Small intestine (tissue), 7 donors: Measurements from ENCODE around the gene MAMDC4. TPM values are rescaled to one million over a fixed set of nuclear protein-coding genes. Genes with fewer than 3 reads are reported as not detected.
A peak's percentile ranks its signal among the peaks of the same experiment; 100 is the strongest.

Source experiments
- DNase-seq, 2 donors: peaks; one replicate each; pipeline versions ENCODE4 v3.0.0 to v3.0.0-alpha.2; 2013
- FAIRE-seq: peaks from 2 replicates; lab custom pipeline; 2012; peaks lifted over from hg19 to GRCh38; lab: Jason Lieb, UNC
- H3K27ac ChIP-seq, 3 donors: one replicate each; pipeline ENCODE4 v1.5.1; 2013; ENCODE audit warnings: low read length in 2 of 3, mild to moderate bottlenecking in 2 of 3, control low read depth in 1 of 3, inconsistent platforms in 1 of 3, low read depth in 1 of 3, moderate library complexity in 1 of 3
- H3K27me3 ChIP-seq, 3 donors: one replicate each; pipeline ENCODE4 v1.6.1; 2013; ENCODE audit warnings: low read length in 3 of 3, inconsistent platforms in 1 of 3; ENCODE audit not compliant: control insufficient read depth in 3 of 3, insufficient read depth in 3 of 3
- H3K36me3 ChIP-seq, 3 donors: one replicate each; pipeline ENCODE4 v1.6.1; 2013; ENCODE audit warnings: low read length in 3 of 3, inconsistent platforms in 1 of 3, low read depth in 1 of 3, mild to moderate bottlenecking in 1 of 3, moderate library complexity in 1 of 3; ENCODE audit not compliant: control insufficient read depth in 3 of 3, insufficient read depth in 2 of 3
- H3K4me1 ChIP-seq, 3 donors: one replicate each; pipeline ENCODE4 v1.6.1; 2013; ENCODE audit warnings: low read length in 2 of 3, inconsistent platforms in 1 of 3, low read depth in 1 of 3, mild to moderate bottlenecking in 1 of 3, moderate library complexity in 1 of 3; ENCODE audit not compliant: control insufficient read depth in 3 of 3, insufficient read depth in 2 of 3
- H3K4me3 ChIP-seq, 3 donors: one replicate each; pipeline ENCODE4 v1.5.1; 2013; ENCODE audit warnings: low read length in 3 of 3, control low read depth in 1 of 3, inconsistent platforms in 1 of 3, low read depth in 1 of 3, mild to moderate bottlenecking in 1 of 3, moderate library complexity in 1 of 3
- H3K9me3 ChIP-seq, 2 donors: one replicate each; pipeline ENCODE4 v1.6.1; 2013; ENCODE audit warnings: low read depth in 1 of 2, low read length in 1 of 2; ENCODE audit not compliant: control insufficient read depth in 2 of 2, insufficient read depth in 1 of 2
- WGBS, 3 donors: extraction: QIAGEN DNeasy Blood & Tissue Kit; methylation state at CpG; one replicate each; pipeline ENCODE4 v1.1.7; 2013; 5-methylcytosine and 5-hydroxymethylcytosine counted together
- polyA plus RNA-seq, 4 donors: library from polyadenylated mRNA; stranded (reverse) in 3 of 4; unstranded in 1 of 4; fragments of 200-250 nt in 3 of 4; fragments of 120-200 nt in 1 of 4; gene quantifications; one replicate each; pipeline versions ENCODE4 v1.2.1 to v1.2.3, GENCODE V29; 2013
- donor health status: healthy with polysubstance abuse.
- donor health status: control.
- donor health status: control.
- donor health status: Bipolar disorder and iron deficiency.
- donor health status: healthy.

MAMDC4 gene
- polyA plus RNA-seq, 4 donors: 4.6 to 1,156 (median 8.9) TPM

- no peak for FAIRE-seq
- 8 to 12% (median 9%) methylated on average over 30 to 88 of the region's 88 CpGs for WGBS, 3 donors
- H3K4me1 ChIP-seq: peaks cover 0 to 53% (median 4%) of the 10 kb centered on the region in 3 donors
These were observed 7.2 kb upstream of the MAMDC4 start for GRCh38 chr9:136844761-136845464.

DNA sequence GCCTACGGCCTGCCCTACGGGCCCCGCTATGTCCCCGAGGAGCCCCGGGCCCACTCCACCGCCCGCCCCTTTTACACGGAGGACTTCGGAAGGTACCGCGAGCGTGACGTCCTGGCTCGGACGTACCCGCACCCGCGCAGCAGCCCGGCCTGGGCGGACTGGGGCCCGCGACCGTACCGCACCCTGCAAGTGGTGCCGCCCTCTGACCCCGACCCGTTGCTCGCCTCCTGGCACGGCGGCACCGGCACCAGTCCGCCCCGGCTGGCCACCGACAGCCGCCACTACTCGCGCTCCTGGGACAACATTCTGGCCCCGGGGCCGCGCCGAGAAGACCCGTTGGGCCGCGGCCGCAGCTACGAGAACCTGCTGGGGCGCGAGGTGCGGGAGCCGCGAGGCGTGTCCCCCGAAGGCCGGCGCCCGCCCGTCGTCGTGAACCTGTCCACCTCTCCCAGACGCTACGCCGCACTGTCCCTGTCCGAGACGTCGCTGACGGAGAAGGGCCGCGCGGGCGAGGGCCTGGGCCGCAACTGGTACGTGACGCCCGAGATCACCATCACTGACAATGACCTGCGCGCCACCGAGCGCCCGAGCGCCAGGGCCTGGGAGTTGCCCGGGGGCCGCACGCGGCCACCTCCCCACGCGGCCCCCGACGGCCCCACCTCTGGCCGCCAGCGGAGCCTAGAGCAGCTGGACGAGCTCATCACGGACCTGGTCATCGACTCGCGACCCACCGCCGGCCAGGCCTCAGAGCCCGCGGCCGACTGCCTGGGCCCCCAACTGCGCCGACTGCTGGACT lies 6.5 kb upstream of the MAMDC4 start:
- WGBS, 3 donors: 24 to 34% (median 28%) methylated on average over 79 to 102 of the region's 102 CpGs
- DNase-seq: peak in 1 of 2 donors; percentile 26
- Histone ChIP-seq H3K9me3 (peaks cover 0 to 10% of the 10 kb centered on the region in 2 donors), H3K27ac (no peak overlapping the region), H3K36me3 (peaks cover 0 to 19% (median 2%) of the 10 kb centered on the region in 3 donors), H3K27me3 (peaks cover 3 to 26% (median 9%) of the 10 kb centered on the region in 3 donors), H3K4me3 (peak overlapping the region in 1 of 3 donors; percentile 24), H3K4me1 (peaks cover 0 to 53% (median 6%) of the 10 kb centered on the region in 3 donors)
- FAIRE-seq: no peak

More at GRCh38 chr9:136844761-136845464, 7.2 kb upstream of the MAMDC4 start:
- DNase-seq: peak; percentile 31 to 44
- Histone ChIP-seq H3K27me3 (peaks cover 3 to 26% (median 9%) of the 10 kb centered on the region in 3 donors), H3K9me3 (peaks cover 0 to 10% of the 10 kb centered on the region in 2 donors), H3K36me3 (peaks cover 0 to 19% (median 4%) of the 10 kb centered on the region in 3 donors), H3K4me3 (peak overlapping the region in 1 of 3 donors; percentile 25), H3K27ac (no peak overlapping the region)

DNA sequence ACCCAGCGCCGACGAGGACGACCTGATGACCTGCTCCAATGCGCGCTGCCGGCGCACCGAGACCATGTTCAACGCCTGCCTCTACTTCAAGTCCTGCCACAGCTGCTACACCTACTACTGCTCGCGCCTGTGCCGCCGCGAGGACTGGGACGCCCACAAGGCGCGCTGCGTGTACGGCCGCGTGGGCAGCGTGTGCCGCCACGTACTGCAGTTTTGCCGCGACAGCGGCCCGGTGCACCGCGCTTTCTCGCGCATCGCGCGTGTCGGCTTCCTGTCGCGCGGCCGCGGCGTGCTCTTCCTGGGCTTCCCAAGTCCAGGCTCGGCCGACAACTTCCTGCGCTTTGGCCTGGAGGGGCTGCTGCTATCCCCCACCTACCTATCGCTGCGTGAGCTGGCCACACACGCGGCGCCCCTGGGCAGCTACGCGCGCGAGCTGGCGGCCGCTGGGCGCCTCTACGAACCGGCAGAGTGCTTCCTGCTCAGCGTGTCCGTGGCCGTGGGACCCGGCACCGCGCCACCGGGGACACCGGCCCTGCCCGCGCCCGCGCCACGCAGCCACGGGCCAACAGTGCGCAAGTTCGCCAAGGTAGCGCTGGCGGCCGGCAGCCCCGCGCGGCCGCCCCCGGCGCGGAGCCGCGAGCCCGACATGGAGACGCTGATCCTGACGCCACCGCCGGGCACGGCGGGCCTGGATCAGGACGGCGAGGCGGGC lies 5.6 kb upstream of the MAMDC4 start:
- DNase-seq (no peak), FAIRE-seq (no peak)
- WGBS, 3 donors: 6 to 18% (median 15%) methylated on average over 58 to 98 of the region's 98 CpGs
- peaks cover 0 to 10% of the 10 kb centered on the region in 2 donors for H3K9me3 ChIP-seq
- H3K27ac ChIP-seq: peak overlapping the region in 1 of 3 donors; percentile 100
- H3K4me3 ChIP-seq: peak overlapping the region in 2 of 3 donors; percentile 27 to 85
- peaks cover 0 to 53% (median 6%) of the 10 kb centered on the region in 3 donors for H3K4me1 ChIP-seq
- peaks cover 3 to 26% (median 9%) of the 10 kb centered on the region in 3 donors for H3K27me3 ChIP-seq
- H3K36me3 ChIP-seq: peaks cover 0 to 25% (median 0%) of the 10 kb centered on the region in 3 donors

DNA sequence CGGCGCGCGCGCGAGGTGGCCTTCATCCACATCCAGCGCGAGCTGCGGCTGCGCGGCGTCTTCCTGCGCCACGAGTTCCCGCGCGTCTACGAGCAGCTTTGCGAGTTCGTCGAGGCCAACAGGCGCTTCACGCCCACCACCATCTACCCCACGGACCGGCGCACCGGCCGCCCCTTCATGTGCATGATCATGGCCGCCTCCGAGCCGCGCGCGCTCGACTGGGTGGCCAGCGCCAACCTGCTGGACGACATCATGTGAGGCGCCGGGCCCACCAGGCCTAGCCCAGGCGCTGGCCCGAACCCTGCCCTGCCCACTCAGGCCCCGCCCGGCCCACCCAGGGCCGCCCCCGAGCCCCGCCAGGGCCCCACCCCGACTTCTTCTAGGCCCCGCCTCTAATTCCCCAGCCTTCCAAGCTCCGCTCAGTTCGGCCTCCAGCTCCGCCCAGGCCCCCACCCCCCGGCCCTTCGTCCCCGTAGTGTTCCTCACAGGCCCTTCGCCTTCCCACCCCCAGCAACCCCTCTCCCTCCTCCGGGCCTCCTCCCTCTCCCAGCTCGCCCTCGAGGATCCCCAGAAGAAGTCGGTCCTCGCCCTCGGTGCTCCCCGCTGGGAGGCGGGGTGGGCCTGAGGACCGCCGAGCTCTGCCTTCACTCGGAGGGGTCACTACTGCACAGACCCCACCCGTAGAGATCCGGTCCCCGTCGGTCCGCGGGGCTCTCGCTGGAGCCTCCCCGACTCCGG lies 4.9 kb upstream of the MAMDC4 start:
- peaks cover 0 to 10% of the 10 kb centered on the region in 2 donors for H3K9me3 ChIP-seq
- DNase-seq (peak; percentile 74 to 90), FAIRE-seq (no peak)
- WGBS, 3 donors: 2 to 6% (median 3%) methylated on average over 34 to 75 of the region's 75 CpGs
- peak overlapping the region in 2 of 3 donors; percentile 85 to 99 for H3K4me3 ChIP-seq
- peak overlapping the region; percentile 92 to 100 (median 92) for H3K27ac ChIP-seq
- H3K4me1 ChIP-seq: peaks cover 0 to 53% (median 2%) of the 10 kb centered on the region in 3 donors
- H3K36me3 ChIP-seq: peaks cover 0 to 33% (median 0%) of the 10 kb centered on the region in 3 donors
- H3K27me3 ChIP-seq: peaks cover 3 to 26% (median 9%) of the 10 kb centered on the region in 3 donors

DNA sequence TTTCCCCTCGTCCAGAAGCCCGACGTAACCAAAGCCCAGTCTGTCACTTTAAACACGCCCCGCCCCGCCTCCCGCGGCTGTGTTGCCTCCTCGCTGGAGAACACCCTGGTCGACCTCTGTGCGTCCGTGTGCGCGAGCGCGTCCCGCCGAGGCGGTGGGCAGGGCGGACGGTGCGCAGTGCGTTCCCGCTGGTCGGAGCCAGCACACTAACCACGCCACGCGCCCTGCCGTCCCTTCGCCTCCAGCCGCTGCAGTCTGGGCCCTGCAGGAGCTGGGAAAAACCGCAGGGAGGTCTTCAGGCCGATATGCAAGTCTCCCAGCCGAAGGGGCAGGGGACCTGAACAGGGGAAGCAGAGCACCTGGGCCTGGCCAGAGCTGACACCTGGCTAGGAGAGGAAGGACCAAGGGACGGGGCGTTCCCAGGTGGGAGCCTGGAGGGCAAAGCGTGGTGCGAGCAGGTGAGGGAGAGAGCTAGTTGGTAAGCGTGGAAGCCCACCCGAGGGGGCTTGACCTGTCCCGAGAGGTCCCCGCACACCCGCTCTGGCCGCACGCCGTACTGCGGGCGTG lies 4.2 kb upstream of the MAMDC4 start:
- H3K4me1 ChIP-seq: peaks cover 0 to 54% (median 2%) of the 10 kb centered on the region in 3 donors
- peaks cover 3 to 26% (median 9%) of the 10 kb centered on the region in 3 donors for H3K27me3 ChIP-seq
- peak overlapping the region; percentile 80 to 99 (median 85) for H3K4me3 ChIP-seq
- peak overlapping the region; percentile 92 to 100 (median 92) for H3K27ac ChIP-seq
- DNase-seq (peak; percentile 91 to 93), FAIRE-seq (no peak)
- peaks cover 0 to 39% (median 0%) of the 10 kb centered on the region in 3 donors for H3K36me3 ChIP-seq
- 0 to 1% (median 1%) methylated on average over 48 of the region's 48 CpGs for WGBS, 3 donors
- peaks cover 0 to 10% of the 10 kb centered on the region in 2 donors for H3K9me3 ChIP-seq

GRCh38 chr9:136848393-136849037 lies 3.6 kb upstream of the MAMDC4 start:
- Histone ChIP-seq H3K36me3 (peaks cover 0 to 45% (median 0%) of the 10 kb centered on the region in 3 donors), H3K4me3 (peak overlapping the region; percentile 80 to 99 (median 85)), H3K27ac (peak overlapping the region; percentile 92 to 100 (median 92)), H3K27me3 (peaks cover 3 to 24% (median 9%) of the 10 kb centered on the region in 3 donors), H3K9me3 (peaks cover 0 to 10% of the 10 kb centered on the region in 2 donors), H3K4me1 (peaks cover 0 to 49% (median 2%) of the 10 kb centered on the region in 3 donors)
- FAIRE-seq (no peak), DNase-seq (peak; percentile 46 to 81)
- 1% methylated on average over 27 to 53 of the region's 53 CpGs for WGBS, 3 donors
